Gastroesophageal sphincter (tissue), 3 donors: ENCODE results near the gene AGBL4.

Source experiments
- EP300 ChIP-seq: sonication (generic); formaldehyde crosslinking; IDR thresholded peaks from one replicate; pipeline ENCODE4 v1.6.1; 2017; ENCODE audit warnings: antibody characterized with exemption, mild to moderate bottlenecking
- POLR2A ChIP-seq, 2 donors: fragments of 450-650 bp; IDR thresholded peaks; one replicate each; pipeline ENCODE4 v1.6.1; 2017; ENCODE audit warnings: antibody characterized with exemption in 2 of 2, mild to moderate bottlenecking in 2 of 2, moderate library complexity in 1 of 2
- POLR2AphosphoS5 ChIP-seq: sonication (generic); formaldehyde crosslinking; IDR thresholded peaks from one replicate; pipeline ENCODE4 v1.6.1; 2017; ENCODE audit warnings: antibody characterized with exemption
- TF ChIP-seq, protein P1 (sequence below), 4 experiments: fragments of 200-600 bp in 2 of 4; fragments of 450-650 bp in 2 of 4; sonication (generic) in 1 of 4; IDR thresholded peaks; one replicate each; pipeline ENCODE4 v1.5.1; 2017 to 2019; ENCODE audit warnings: antibody characterized with exemption in 4 of 4, mild to moderate bottlenecking in 2 of 4, moderate library complexity in 2 of 4

DNA sequence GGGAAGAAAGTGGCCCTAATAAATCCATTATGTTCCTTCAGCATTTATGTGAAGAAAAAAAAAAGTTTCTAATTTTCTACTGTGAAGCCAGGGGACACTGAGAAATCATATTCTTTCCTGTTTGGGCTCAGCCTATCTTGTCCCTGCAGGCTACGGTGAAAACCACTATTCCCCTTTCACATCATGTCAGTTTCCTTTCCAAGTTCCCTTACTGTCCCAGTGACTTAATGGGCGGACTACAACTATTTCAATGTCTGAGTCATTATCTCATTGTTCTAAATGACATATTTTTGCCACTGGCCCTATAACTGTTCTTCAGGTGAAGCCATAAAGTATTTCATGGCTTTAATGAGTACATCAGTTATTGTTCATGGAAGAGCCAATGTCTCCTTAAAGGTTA lies 1175.7 kb downstream of the AGBL4 start:
- TF ChIP-seq, protein P1, sequence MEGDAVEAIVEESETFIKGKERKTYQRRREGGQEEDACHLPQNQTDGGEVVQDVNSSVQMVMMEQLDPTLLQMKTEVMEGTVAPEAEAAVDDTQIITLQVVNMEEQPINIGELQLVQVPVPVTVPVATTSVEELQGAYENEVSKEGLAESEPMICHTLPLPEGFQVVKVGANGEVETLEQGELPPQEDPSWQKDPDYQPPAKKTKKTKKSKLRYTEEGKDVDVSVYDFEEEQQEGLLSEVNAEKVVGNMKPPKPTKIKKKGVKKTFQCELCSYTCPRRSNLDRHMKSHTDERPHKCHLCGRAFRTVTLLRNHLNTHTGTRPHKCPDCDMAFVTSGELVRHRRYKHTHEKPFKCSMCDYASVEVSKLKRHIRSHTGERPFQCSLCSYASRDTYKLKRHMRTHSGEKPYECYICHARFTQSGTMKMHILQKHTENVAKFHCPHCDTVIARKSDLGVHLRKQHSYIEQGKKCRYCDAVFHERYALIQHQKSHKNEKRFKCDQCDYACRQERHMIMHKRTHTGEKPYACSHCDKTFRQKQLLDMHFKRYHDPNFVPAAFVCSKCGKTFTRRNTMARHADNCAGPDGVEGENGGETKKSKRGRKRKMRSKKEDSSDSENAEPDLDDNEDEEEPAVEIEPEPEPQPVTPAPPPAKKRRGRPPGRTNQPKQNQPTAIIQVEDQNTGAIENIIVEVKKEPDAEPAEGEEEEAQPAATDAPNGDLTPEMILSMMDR (IDR thresholded peaks at IDR 0.05), result no peak
- TF ChIP-seq EP300 (no peak), POLR2A (IDR thresholded peaks at IDR 0.05) (no peak), POLR2AphosphoS5 (no peak)
